ENCODE measurements around the gene CAGE1.
"Not testable (repeated sequence)": the region's sequence is repeated elsewhere in the genome, so short reads cannot be mapped to it uniquely, and the experiment has no call there.

CAGE1 gene

GRCh38 chr6:7316658-7317533 is 72.6 kb downstream of the CAGE1 start:
- no peak for TF ChIP-seq CTCF (IDR thresholded peaks at IDR 0.05; ENCODE audit: low read depth, low read length)
- in situ Hi-C loops (cut with HindIII; ENCODE audit: low sequenced_read_pairs): no loop called here
- H3K4me3 ChIP-seq (ENCODE audit: low read depth, low read length): no peak overlapping the region
- DNase-seq (ENCODE audit: low read depth, low spot score): no peak

- no peak for TF ChIP-seq CTCF (IDR thresholded peaks at IDR 0.05; ENCODE audit: low read depth, low read length)
- in situ Hi-C loops (cut with HindIII; ENCODE audit: low sequenced_read_pairs): no loop called here
- no peak overlapping the region for H3K4me3 ChIP-seq (ENCODE audit: low read depth, low read length)
- no peak for DNase-seq (ENCODE audit: low read depth, low spot score)
Observed at GRCh38 chr6:7315948-7316365, 73.6 kb downstream of the CAGE1 start.

- in situ Hi-C loops (cut with HindIII; ENCODE audit: low sequenced_read_pairs); DNase-seq (ENCODE audit: low read depth, low spot score); H3K4me3 ChIP-seq (ENCODE audit: low read depth, low read length): not testable (repeated sequence)
Observed at GRCh38 chr6:7315087-7315947, 74.2 kb downstream of the CAGE1 start.

- no peak for DNase-seq (ENCODE audit: low read depth, low spot score)
- no peak overlapping the region for H3K4me3 ChIP-seq (ENCODE audit: low read depth, low read length)
- no peak for TF ChIP-seq CTCF (IDR thresholded peaks at IDR 0.05; ENCODE audit: low read depth, low read length)
- in situ Hi-C loops (cut with HindIII; ENCODE audit: low sequenced_read_pairs): no loop called here
Observed at GRCh38 chr6:7314414-7314813, 75.1 kb downstream of the CAGE1 start.

GRCh38 chr6:7313505-7314165 is 75.9 kb downstream of the CAGE1 start:
- H3K4me3 ChIP-seq (ENCODE audit: low read depth, low read length): peak overlapping the region; percentile 96
- no peak for TF ChIP-seq CTCF (IDR thresholded peaks at IDR 0.05; ENCODE audit: low read depth, low read length)
- in situ Hi-C loops (cut with HindIII; ENCODE audit: low sequenced_read_pairs): no loop called here
- no peak for DNase-seq (ENCODE audit: low read depth, low spot score)

- H3K4me3 ChIP-seq (ENCODE audit: low read depth, low read length): peak within 1 kb of the TSS; percentile 96
- in situ Hi-C loops (cut with HindIII; ENCODE audit: low sequenced_read_pairs): no loop called here
- no peak for TF ChIP-seq CTCF (IDR thresholded peaks at IDR 0.05; ENCODE audit: low read depth, low read length)
- DNase-seq (ENCODE audit: low read depth, low spot score): peak; percentile 98
Observed at GRCh38 chr6:7312616-7313504, 76.7 kb downstream of the CAGE1 start, which contains the start of gene SSR1. SSR1 (minus strand) TSS chr6:7313199; CDS start chr6:7313120, 79 bp downstream.
